Smooth muscle cell (in vitro differentiated cells): ENCODE measurements around the gene FAM13C. TPM values are rescaled to one million over a fixed set of nuclear protein-coding genes. Genes with fewer than 3 reads are reported as not detected.

Source experiments
- DNase-seq: peaks from one replicate; lab custom pipeline; 2025; ENCODE audit not compliant: unreplicated experiment; lab: John Stamatoyannopoulos, UW
- H2AFZ ChIP-seq: fragments of 200-600 bp; sonication (generic); 2 replicates; pipeline ENCODE4 v1.6.0; 2016; ENCODE audit warnings: antibody characterized with exemption, low read depth, mild to moderate bottlenecking
- H3F3A ChIP-seq: fragments of 200-600 bp; sonication (generic); 2 replicates; pipeline ENCODE4 v1.6.0; 2017; ENCODE audit warnings: antibody characterized with exemption, low read depth
- H3K27ac ChIP-seq: fragments of 200-600 bp; sonication (generic); 2 replicates; pipeline ENCODE4 v1.5.1; 2016; ENCODE audit warnings: low read depth, mild to moderate bottlenecking
- H3K27me3 ChIP-seq: fragments of 200-600 bp; sonication (generic); 2 replicates; pipeline ENCODE4 v1.6.1; 2016; ENCODE audit warnings: low read depth, mild to moderate bottlenecking
- H3K36me3 ChIP-seq: fragments of 200-600 bp; sonication (generic); 2 replicates; pipeline ENCODE4 v1.5.1; 2016; ENCODE audit warnings: low read depth
- H3K4me1 ChIP-seq: fragments of 200-600 bp; sonication (generic); 2 replicates; pipeline ENCODE4 v1.5.1; 2016; ENCODE audit warnings: low read depth
- H3K4me2 ChIP-seq: fragments of 200-600 bp; sonication (generic); 2 replicates; pipeline ENCODE4 v1.6.0; 2016; ENCODE audit warnings: mild to moderate bottlenecking
- H3K4me3 ChIP-seq: fragments of 200-600 bp; sonication (generic); 2 replicates; pipeline ENCODE4 v1.5.1; 2016; ENCODE audit warnings: mild to moderate bottlenecking
- H3K79me2 ChIP-seq: fragments of 200-600 bp; sonication (generic); 2 replicates; pipeline ENCODE4 v1.6.0; 2016; ENCODE audit warnings: low read depth, mild to moderate bottlenecking
- H3K9ac ChIP-seq: fragments of 200-600 bp; sonication (generic); 2 replicates; pipeline ENCODE4 v1.6.0; 2016; ENCODE audit warnings: low read depth
- H3K9me3 ChIP-seq: fragments of 200-600 bp; sonication (generic); replicated peaks from 2 replicates; pipeline ENCODE4 v1.5.1; 2016; ENCODE audit warnings: low read depth
- H4K20me1 ChIP-seq: fragments of 200-600 bp; sonication (generic); 2 replicates; pipeline ENCODE4 v1.6.0; 2016; ENCODE audit warnings: low read depth
- CTCF ChIP-seq: fragments of 200-600 bp; sonication (generic); IDR thresholded peaks from 2 replicates; pipeline ENCODE4 v1.5.1; 2017; ENCODE audit warnings: borderline replicate concordance, mild to moderate bottlenecking, antibody characterized with exemption; ENCODE audit not compliant: insufficient read depth, poor library complexity, severe bottlenecking
- WGBS: methylation state at CpG from one replicate; pipeline ENCODE4 v1.1.7; 2016; ENCODE audit warnings: low lambda C conversion rate; 5-methylcytosine and 5-hydroxymethylcytosine counted together
- polyA plus RNA-seq: library from polyadenylated mRNA; unstranded; fragments of >200 nt; fragmentation: Nextera tagmentation; extraction: Ambion mirVana; gene quantifications from 2 replicates; pipeline ENCODE4 v1.2.1, GENCODE V29; 2016
- total RNA-seq: library from RNA; depleted of rRNA; stranded (reverse); fragments of >200 nt; gene quantifications from 2 replicates; pipeline ENCODE4 v1.2.3, GENCODE V29; 2014

FAM13C gene
- total and polyA plus RNA-seq, 2 experiments from 2014 or later, result not detected

- Histone ChIP-seq H3K4me1 (peaks cover 8% of the 10 kb centered on the region), H3K27me3 (no peaks in the 10 kb centered on the region), H3K9ac (no peak overlapping the region), H4K20me1 (no peaks in the 10 kb centered on the region), H3K36me3 (no peaks in the 10 kb centered on the region), H3K4me3 (no peak overlapping the region), H2AFZ (no peak overlapping the region), H3K9me3 (no peaks in the 10 kb centered on the region), H3K4me2 (no peak overlapping the region), H3K27ac (no peak overlapping the region), H3K79me2 (no peaks in the 10 kb centered on the region), H3F3A (no peaks in the 10 kb centered on the region)
- TF ChIP-seq CTCF, result no peak
- WGBS, result 77% methylated on average over 4 of the region's 4 CpGs
- no peak for DNase-seq
Observed at GRCh38 chr10:59322131-59322530, 40.2 kb downstream of the FAM13C start.

GRCh38 chr10:59320355-59320754, 42.0 kb downstream of the FAM13C start:
- Histone ChIP-seq H3K4me1 (peaks cover 8% of the 10 kb centered on the region), H3K4me3 (no peak overlapping the region), H3K36me3 (no peaks in the 10 kb centered on the region), H2AFZ (no peak overlapping the region), H4K20me1 (no peaks in the 10 kb centered on the region), H3K9ac (no peak overlapping the region), H3F3A (no peaks in the 10 kb centered on the region), H3K27ac (no peak overlapping the region), H3K27me3 (no peaks in the 10 kb centered on the region), H3K9me3 (no peaks in the 10 kb centered on the region), H3K4me2 (no peak overlapping the region), H3K79me2 (no peaks in the 10 kb centered on the region)
- TF ChIP-seq CTCF, result no peak
- 94% methylated on average over 5 of the region's 5 CpGs for WGBS
- no peak for DNase-seq

GRCh38 chr10:59319854-59320253, 42.5 kb downstream of the FAM13C start:
- DNase-seq, result no peak
- Histone ChIP-seq H3K4me3 (no peak overlapping the region), H3F3A (no peaks in the 10 kb centered on the region), H3K4me1 (peaks cover 8% of the 10 kb centered on the region), H3K9ac (no peak overlapping the region), H3K27ac (no peak overlapping the region), H3K79me2 (no peaks in the 10 kb centered on the region), H3K27me3 (no peaks in the 10 kb centered on the region), H3K9me3 (no peaks in the 10 kb centered on the region), H2AFZ (no peak overlapping the region), H3K4me2 (no peak overlapping the region), H4K20me1 (no peaks in the 10 kb centered on the region), H3K36me3 (no peaks in the 10 kb centered on the region)
- no peak for TF ChIP-seq CTCF

GRCh38 chr10:59317066-59317465, 45.3 kb downstream of the FAM13C start:
- Histone ChIP-seq H3K27ac (no peak overlapping the region), H3K9me3 (no peaks in the 10 kb centered on the region), H3K36me3 (no peaks in the 10 kb centered on the region), H3K4me1 (peaks cover 8% of the 10 kb centered on the region), H3K4me2 (no peak overlapping the region), H3K27me3 (peaks cover under 1% of the 10 kb centered on the region), H3K9ac (no peak overlapping the region), H3K4me3 (no peak overlapping the region), H3K79me2 (no peaks in the 10 kb centered on the region), H2AFZ (no peak overlapping the region), H3F3A (no peaks in the 10 kb centered on the region), H4K20me1 (no peaks in the 10 kb centered on the region)
- no peak for TF ChIP-seq CTCF
- WGBS, result 82% methylated on average over 2 of the region's 2 CpGs
- DNase-seq, result no peak
